BE2C (cell line): ENCODE measurements around the gene ZBTB18.

Experiments used
- DNase-seq: peaks from one replicate; pipeline ENCODE4 v3.0.0-alpha.2; 2020
- H3K27me3 ChIP-seq: fragments of 250-450 bp; sonication (Bioruptor Pico); 2 replicates; pipeline ENCODE4 v1.5.1; 2020; ENCODE audit warnings: mild to moderate bottlenecking
- H3K36me3 ChIP-seq: fragments of 250-450 bp; sonication (Bioruptor Pico); 2 replicates; pipeline ENCODE4 v1.5.1; 2020; ENCODE audit warnings: mild to moderate bottlenecking
- H3K4me1 ChIP-seq: fragments of 250-450 bp; sonication (Bioruptor Pico); 2 replicates; pipeline ENCODE4 v1.5.1; 2020
- H3K4me3 ChIP-seq: 2 replicates; pipeline ENCODE4 v1.5.1; 2011; ENCODE audit warnings: low read depth, low read length
- H3K9me3 ChIP-seq: fragments of 250-450 bp; sonication (Bioruptor Pico); 2 replicates; pipeline ENCODE4 v1.5.1; 2020
- TF ChIP-seq, protein P1 (sequence below): IDR thresholded peaks from 2 replicates; pipeline ENCODE4 v1.5.1; 2012; ENCODE audit warnings: mild to moderate bottlenecking, low read depth, low read length

Gene ZBTB18

GRCh38 chr1:244057474-244058385 is 6.6 kb downstream of the ZBTB18 start:
- no peak for DNase-seq
- Histone ChIP-seq H3K4me3 (peak overlapping the region; percentile 21), H3K27me3 (no peaks in the 10 kb centered on the region), H3K4me1 (peaks cover 37% of the 10 kb centered on the region), H3K9me3 (no peaks in the 10 kb centered on the region), H3K36me3 (peaks cover 27% of the 10 kb centered on the region)
- TF ChIP-seq, protein P1, sequence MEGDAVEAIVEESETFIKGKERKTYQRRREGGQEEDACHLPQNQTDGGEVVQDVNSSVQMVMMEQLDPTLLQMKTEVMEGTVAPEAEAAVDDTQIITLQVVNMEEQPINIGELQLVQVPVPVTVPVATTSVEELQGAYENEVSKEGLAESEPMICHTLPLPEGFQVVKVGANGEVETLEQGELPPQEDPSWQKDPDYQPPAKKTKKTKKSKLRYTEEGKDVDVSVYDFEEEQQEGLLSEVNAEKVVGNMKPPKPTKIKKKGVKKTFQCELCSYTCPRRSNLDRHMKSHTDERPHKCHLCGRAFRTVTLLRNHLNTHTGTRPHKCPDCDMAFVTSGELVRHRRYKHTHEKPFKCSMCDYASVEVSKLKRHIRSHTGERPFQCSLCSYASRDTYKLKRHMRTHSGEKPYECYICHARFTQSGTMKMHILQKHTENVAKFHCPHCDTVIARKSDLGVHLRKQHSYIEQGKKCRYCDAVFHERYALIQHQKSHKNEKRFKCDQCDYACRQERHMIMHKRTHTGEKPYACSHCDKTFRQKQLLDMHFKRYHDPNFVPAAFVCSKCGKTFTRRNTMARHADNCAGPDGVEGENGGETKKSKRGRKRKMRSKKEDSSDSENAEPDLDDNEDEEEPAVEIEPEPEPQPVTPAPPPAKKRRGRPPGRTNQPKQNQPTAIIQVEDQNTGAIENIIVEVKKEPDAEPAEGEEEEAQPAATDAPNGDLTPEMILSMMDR: no peak

GRCh38 chr1:244060117-244060516 is 9.0 kb downstream of the ZBTB18 start:
- Histone ChIP-seq H3K36me3 (peaks cover 12% of the 10 kb centered on the region), H3K4me3 (no peak overlapping the region), H3K4me1 (peaks cover 23% of the 10 kb centered on the region), H3K9me3 (no peaks in the 10 kb centered on the region), H3K27me3 (no peaks in the 10 kb centered on the region)
- TF ChIP-seq, protein P1: no peak
- no peak for DNase-seq

GRCh38 chr1:244060686-244061085 is 9.6 kb downstream of the ZBTB18 start:
- TF ChIP-seq, protein P1: no peak
- DNase-seq: no peak
- no peaks in the 10 kb centered on the region for H3K9me3 ChIP-seq
- peaks cover 23% of the 10 kb centered on the region for H3K4me1 ChIP-seq
- H3K27me3 ChIP-seq: no peaks in the 10 kb centered on the region
- H3K4me3 ChIP-seq: no peak overlapping the region
- H3K36me3 ChIP-seq: peaks cover 11% of the 10 kb centered on the region

DNA sequence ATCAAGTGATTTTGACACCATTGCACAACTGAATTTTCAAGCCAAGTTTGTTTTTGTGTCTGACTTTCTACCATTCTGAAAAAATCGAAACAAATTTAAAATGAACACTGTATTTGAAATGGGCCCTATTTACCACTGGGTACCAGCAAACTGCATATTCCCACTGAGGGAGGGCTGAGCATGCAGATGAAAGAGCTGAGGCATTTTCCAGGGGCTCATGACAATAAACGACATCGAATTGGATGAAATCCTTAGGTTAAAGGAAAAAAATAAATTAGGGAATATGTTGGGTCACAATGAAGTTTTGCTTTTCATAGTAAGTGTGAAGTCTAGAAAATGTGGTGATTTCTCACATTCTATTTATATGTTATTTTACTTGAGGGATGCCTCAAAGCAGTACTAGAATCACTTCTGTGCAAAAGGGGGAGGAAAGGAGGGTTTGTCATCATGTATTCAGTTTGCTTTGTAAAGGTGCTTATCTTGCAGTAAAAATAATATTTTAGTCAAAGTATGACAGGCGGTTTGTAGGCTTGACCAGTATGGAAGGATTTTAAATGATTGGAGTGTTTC is 11.2 kb downstream of the ZBTB18 start:
- no peaks in the 10 kb centered on the region for H3K27me3 ChIP-seq
- H3K9me3 ChIP-seq: no peaks in the 10 kb centered on the region
- DNase-seq: no peak
- no peak overlapping the region for H3K4me3 ChIP-seq
- H3K36me3 ChIP-seq: no peaks in the 10 kb centered on the region; the same call in 1 of the 2 replicates
- H3K4me1 ChIP-seq: peaks cover 19% of the 10 kb centered on the region
- TF ChIP-seq, protein P1: no peak

DNA sequence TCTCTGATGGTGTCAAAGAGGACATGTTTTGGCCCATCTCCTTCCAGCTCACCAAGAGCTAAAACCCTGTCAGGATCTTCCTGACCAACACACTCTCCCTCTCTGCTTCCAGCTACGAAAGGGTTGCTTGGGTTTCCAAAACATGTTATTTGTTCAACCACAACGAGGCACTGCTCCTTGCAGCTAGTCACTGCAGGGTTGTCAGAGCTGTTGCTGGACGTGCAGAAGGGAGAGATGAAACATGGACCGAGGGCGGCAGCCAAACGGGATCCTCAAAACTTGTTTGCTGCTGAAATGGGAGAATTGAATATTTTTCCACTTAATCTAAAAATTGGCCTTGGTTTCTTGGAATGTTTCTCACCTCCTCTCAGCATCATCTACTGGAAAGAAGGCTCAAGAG is 12.4 kb downstream of the ZBTB18 start:
- Histone ChIP-seq H3K27me3 (no peaks in the 10 kb centered on the region), H3K9me3 (no peaks in the 10 kb centered on the region), H3K4me3 (no peak overlapping the region), H3K4me1 (peaks cover 6% of the 10 kb centered on the region), H3K36me3 (no peaks in the 10 kb centered on the region)
- TF ChIP-seq, protein P1: no peak
- DNase-seq: no peak

DNA sequence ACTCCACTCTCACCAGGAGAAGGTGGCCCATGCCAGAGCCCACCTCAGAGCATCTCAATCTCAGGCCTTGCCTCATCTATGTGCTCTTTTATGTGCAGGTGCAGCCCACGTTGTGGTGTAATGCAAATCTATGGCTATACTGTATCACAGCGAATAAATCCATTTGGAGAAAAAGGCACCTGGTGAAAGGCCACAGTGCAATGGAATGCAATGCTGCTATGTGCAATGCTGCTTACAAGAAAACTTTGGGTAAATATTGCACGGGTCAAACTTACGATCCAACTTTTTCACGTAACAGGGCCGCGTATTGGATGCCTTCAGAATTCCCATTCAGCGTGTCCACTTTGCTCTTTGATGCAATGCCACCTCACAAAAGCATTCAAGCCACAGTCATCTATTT is 13.5 kb downstream of the ZBTB18 start:
- no peak overlapping the region for H3K4me3 ChIP-seq
- H3K36me3 ChIP-seq: no peaks in the 10 kb centered on the region
- no peaks in the 10 kb centered on the region for H3K27me3 ChIP-seq
- H3K9me3 ChIP-seq: no peaks in the 10 kb centered on the region
- TF ChIP-seq, protein P1: no peak
- no peak for DNase-seq
- peaks cover 3% of the 10 kb centered on the region for H3K4me1 ChIP-seq
